NCI-H2171 (cell line): ENCODE measurements around the gene LYPD1.

ENCODE experiments used
- DNase-seq: peaks from one replicate; lab custom pipeline; 2025; lab: John Stamatoyannopoulos, UW

LYPD1 gene

DNA sequence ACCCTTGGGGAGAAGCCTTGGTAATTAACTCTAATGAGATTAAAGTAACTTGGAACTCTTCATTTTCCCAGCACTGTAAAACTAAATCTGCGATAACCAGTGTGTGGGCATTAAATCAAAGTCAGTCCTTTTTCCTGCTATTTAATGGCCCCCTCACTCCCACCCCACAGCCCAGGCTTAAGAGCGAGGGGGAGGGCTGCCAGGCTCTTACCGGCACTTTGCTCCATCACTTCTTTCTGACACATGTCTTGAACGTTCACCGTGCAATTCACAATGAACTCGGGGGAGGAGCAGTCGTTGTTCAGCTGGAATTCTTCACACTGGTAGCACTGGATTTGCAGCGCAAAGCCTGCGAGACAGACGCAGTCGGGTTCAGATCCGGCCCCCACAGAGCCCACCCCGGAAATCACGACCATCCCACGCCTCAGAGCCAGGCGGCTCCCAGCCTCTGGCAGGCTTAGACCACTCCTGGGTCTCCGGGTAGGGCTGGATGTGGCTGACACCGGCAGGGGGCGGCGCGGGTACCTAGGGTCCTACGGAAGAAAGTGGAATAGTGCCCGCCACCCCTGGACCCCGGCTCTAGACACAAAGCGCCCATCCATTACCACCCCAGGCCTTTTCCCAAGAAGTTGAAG is 1.7 kb downstream of the LYPD1 start:
- no peak for DNase-seq

DNA sequence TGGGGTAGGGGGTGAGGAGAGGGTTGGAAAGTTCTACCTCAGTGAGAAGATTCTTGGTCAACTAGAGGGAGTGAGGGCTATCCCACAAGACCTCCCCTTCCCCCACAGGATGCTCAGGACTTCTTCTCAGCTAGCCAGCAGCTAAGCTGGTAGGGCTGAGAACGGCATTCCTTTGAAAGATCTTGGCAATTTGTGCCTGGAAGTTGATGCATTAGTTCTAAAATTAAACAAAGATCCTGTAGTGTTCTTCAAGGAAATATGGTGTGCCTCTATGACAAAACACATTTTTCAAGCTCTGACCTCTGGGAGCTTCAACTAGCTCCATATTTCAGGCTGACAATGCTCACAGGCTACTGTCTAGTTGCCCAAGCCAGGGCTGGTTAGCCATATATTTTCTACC is 2.3 kb downstream of the LYPD1 start:
- no peak for DNase-seq

DNA sequence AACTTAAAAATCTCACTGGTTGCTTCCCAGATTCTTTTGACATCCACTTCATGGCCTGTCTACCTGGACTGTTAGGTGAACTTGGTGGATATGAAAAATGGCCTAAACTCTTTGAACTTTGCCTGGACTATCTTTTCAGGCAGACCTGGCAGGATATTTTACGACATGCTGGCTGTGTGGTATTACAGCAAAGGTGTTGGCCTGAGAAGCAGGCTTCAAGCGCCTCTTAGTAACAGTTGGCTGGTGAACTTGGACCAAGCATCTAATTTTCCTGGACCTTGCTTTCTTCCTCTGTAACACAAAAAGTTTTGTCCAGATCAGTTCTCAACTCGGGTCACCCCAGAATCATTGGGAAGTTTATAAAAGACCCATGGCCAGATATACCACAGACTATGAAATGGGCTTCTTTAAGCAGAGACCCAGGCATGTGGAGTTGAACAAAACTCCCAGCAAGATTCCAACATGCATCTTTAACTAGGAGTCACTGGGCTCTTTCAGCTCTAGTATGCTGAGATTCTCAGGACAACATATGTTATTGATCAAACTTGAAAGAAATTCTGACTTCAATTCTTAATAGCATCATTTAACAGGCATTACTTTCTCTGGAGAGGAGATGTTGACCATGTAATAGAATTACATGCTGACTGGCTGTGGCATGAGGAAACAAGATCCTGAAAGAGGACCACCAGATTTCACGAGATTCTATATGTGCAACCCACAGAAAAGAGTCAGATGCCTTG is 4.4 kb downstream of the LYPD1 start:
- DNase-seq = no peak

DNA sequence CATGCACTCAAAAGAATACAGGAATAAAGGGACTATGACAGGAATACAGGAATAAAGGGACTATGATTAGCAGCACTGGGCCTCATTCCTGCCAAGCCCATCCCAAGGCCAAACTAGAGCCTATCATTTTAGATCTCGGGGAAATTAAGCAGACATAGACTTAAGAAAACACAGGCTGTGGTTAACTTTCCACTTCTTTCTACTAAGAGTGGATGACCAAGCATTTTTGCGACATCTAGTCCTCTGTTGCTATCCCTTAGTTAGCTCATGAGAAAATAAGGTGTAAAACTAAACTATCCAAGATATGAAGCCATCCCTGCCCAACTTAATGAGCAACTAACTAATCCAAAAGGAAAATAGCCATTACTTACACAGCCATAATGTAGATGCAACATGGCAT is 5.9 kb downstream of the LYPD1 start:
- DNase-seq = no peak

- DNase-seq = no peak
Observed at GRCh38 chr2:132662732-132663131, 7.3 kb downstream of the LYPD1 start.

DNA sequence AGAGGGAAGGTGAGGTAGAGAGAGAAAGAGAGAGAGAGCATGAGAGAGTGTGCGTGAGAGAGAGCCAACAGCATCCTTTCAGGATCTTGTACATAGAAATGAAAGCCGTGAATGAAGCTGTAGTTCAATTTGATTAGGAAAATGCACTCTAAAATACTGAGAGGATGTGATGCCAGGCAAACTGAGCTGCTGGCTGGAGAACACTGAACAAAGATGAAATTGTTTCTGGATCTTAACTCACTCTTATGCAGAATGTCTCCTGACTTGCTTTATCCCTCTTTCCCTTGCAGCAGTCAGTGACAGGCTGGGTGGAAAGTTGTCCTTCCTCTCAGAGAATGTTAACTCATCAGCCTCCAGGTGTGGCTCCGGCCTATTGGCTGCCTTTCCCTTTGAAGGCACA is 10.7 kb downstream of the LYPD1 start:
- no peak for DNase-seq

- DNase-seq = no peak
Observed at GRCh38 chr2:132656266-132656975, 13.6 kb downstream of the LYPD1 start.

- no peak for DNase-seq
Observed at GRCh38 chr2:132654968-132655367, 15.0 kb downstream of the LYPD1 start.

DNA sequence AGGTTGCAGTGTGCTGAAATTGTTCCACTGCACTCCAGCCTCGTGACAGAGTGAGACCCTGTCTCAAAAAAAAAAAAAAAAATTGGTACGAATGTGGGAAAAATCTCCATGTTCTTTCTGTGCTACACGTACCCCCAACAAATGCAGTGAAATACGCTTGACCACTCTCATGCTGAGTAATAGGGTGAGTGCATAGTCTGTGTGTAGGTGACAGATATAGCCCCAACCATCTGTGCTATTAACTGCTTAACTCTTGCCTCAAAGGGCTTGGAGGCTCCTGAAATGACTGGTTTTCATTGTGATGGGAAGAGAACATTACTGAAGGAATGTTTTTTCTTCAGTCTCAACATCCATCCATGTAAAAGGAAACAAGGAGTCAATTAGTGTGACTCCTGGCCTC is 15.7 kb downstream of the LYPD1 start:
- no peak for DNase-seq

- DNase-seq = no peak
Observed at GRCh38 chr2:132652474-132652873, 17.5 kb downstream of the LYPD1 start.

GRCh38 chr2:132651115-132652045 is 18.6 kb downstream of the LYPD1 start:
- DNase-seq = no peak

- no peak for DNase-seq
Observed at GRCh38 chr2:132646540-132647108, 23.4 kb downstream of the LYPD1 start.

DNA sequence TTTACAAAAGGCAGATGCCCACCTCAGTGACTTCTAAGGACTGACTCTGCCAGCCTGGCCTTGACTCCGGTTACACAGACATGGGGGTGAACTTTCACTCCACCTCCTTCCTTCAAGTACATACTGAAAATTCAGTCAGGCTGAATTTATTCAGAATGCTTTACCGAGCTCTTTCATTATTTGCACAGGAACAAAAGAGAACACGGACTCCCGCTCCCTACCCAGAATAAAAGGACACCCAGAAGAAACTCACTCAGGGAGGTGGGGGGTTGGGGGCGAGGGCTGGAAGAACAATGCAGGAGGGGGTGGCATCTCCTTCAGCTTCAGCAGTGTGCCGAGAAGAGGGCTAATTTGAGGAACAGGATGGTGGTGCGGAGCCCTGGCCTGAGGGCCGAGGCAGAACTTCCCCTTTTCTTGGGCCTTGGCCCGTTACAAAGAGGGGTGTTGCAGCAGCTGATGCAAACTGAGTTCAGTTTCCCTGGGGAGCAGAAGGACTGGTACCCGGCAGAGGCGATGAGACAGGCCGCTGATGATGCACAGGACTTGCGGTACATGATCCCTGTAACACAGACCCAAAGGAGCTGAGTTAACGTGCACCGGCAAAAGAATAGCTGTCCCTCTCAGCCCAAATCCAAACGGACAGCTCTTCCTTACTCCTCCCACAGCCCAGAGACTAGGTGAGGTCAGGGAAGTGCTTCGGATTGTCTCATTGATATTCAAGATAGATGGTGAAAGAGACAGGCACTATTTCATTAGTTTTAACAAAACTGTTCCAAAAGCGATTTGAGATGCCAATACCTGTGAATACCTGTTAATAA is 24.1 kb downstream of the LYPD1 start:
- no peak for DNase-seq

GRCh38 chr2:132645176-132645575 is 24.8 kb downstream of the LYPD1 start:
- no peak for DNase-seq

GRCh38 chr2:132642415-132642814 is 27.6 kb downstream of the LYPD1 start:
- DNase-seq = no peak

- DNase-seq = no peak
Observed at GRCh38 chr2:132641819-132642218, 28.2 kb downstream of the LYPD1 start.

- no peak for DNase-seq
Observed at GRCh38 chr2:132640116-132640515, 29.9 kb downstream of the LYPD1 start.

DNA sequence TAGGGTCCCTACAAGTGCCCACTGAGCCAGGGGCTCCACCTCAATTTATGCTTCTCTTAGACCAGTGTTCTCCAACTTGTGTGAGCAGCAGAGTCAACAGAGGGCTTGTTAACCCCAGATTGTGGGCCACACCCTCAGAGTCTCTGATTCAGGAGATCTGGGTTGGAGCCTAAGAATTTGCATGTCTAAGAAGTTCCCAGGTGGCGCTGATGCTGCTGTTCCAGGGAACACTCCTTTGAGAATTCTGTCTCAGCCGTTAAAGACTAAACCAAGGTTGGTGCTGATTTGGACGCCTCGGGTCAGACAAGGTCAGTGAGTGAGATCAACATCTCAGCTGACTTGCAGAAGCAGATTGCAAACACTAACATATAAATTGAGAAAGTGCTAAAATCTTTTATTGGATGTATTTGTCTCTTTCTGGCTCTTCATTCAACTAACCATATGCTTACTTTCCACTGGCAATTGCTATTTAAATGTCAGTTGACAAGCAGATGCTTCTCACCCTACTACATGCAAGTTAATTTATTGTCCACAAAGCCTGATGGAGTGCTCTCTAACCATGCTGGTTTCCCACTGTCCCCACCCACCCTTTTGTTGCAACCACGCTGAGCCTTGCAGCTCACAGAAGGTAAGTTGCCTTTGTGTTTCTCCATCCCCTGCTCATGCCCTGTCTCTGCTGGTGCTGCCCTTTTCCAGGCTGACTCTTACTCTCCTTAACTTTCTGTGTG is 31.5 kb downstream of the LYPD1 start:
- DNase-seq = no peak

DNA sequence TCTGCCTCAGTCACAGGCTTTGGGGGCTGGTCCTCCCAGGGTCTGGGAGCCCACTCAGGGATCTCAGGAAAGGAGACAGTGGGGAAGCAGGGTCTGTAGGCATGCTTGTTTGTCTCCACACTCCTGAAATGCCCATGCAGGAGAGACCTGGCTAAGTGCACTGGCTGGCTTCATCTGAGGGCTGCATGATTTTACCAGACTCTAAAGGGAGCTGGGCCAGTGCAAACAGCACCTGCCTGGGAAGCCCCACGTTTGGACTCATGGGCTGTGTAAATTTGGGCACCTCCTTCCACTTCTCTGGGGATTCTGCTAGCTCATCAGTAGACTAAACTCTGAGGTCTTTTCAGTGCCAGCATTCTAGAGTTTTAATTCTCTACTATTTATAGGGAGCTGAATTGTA is 33.7 kb downstream of the LYPD1 start:
- DNase-seq = no peak

DNA sequence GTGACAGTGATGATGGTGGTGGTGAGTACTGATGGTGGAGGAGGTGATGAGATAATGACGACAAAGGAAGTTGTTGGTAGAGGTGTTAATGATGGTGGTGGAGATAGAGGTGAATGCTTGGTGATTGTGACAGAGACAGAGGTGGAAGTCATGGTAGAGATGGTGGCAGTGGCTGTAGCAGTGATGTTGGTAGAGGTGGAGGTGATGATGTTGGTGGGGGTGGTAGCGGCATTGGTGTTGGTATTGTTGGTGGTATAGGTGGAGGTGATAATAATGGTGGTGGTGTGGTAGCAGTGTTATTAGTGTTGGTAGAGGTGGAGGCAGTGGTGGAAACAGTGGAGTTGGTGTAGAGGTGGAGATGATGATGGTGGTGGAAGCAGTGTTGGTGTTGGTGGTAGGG is 36.4 kb downstream of the LYPD1 start:
- no peak for DNase-seq
